HFF-Myc (cell line): ENCODE results near the gene APOA5.

Source experiments
- DNase-seq: peaks from one replicate; pipeline ENCODE4 v3.0.0-alpha.2; 2011; ENCODE audit warnings: low read depth; ENCODE audit errors: extremely low read depth
- H3K4me3 ChIP-seq: replicated peaks from 2 replicates; pipeline ENCODE4 v1.5.1; 2011; ENCODE audit warnings: low read depth, mild to moderate bottlenecking, control low read depth, low read length
- TF ChIP-seq, protein P1 (sequence below): IDR thresholded peaks from 2 replicates; pipeline ENCODE4 v1.5.1; 2012; ENCODE audit warnings: mild to moderate bottlenecking, low read depth, low read length, control low read depth; ENCODE audit errors: missing control alignments

APOA5 gene

DNA sequence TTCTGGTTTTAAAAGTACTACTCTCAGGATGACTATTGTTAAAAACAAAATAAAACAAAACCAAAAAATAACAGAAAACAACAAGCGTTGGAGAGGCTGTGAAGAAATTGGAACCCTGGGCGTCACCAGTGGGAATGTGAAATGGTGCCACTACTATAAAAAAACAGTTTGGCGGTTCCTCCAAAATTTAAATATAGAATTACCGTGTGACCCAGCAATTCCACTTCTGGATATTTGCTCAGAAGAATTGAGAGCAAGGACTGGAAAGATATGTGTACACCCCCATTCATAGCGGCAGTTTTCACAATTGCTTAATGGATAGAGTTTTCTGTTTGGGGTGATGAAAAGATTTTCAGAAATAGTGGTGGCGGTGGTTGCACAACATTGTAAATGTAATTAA, 22.8 kb upstream of the APOA5 start:
- H3K4me3 ChIP-seq: no peak overlapping the region
- TF ChIP-seq, protein P1, sequence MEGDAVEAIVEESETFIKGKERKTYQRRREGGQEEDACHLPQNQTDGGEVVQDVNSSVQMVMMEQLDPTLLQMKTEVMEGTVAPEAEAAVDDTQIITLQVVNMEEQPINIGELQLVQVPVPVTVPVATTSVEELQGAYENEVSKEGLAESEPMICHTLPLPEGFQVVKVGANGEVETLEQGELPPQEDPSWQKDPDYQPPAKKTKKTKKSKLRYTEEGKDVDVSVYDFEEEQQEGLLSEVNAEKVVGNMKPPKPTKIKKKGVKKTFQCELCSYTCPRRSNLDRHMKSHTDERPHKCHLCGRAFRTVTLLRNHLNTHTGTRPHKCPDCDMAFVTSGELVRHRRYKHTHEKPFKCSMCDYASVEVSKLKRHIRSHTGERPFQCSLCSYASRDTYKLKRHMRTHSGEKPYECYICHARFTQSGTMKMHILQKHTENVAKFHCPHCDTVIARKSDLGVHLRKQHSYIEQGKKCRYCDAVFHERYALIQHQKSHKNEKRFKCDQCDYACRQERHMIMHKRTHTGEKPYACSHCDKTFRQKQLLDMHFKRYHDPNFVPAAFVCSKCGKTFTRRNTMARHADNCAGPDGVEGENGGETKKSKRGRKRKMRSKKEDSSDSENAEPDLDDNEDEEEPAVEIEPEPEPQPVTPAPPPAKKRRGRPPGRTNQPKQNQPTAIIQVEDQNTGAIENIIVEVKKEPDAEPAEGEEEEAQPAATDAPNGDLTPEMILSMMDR: no peak
- no peak for DNase-seq

DNA sequence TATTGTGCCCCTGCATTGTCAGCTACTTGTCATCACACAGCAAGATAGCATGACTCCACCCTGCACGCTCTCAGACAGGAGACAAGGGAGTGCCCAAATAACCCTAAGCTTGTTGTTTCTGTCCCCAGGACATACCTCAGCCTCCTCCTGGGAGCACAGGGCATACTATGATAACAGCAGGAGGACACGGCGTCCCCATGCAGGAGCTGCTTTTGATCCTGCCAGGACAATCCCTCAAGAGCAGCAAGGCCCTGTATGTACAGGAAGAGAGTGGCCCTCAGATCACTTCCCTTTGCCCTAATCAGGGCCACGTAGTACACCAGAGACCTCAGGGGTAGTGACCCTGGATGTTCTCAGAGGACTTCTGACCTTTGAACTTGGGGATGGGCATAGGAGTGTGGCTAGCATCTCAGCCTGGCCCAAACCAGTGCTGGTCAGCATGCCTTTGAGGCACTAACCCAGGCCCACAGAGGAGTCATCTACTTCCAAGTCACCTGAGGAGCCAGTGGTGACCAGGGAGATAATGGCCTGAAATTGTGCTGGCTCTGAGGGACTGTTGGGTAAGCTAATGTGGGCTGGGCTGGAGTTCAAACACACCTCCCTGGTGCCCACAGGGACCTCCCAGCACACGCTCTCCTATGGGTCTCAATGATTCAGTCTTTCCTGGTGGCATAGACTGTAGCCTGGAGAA, 22.2 kb upstream of the APOA5 start:
- no peak overlapping the region for H3K4me3 ChIP-seq
- TF ChIP-seq, protein P1: no peak
- DNase-seq: no peak

DNA sequence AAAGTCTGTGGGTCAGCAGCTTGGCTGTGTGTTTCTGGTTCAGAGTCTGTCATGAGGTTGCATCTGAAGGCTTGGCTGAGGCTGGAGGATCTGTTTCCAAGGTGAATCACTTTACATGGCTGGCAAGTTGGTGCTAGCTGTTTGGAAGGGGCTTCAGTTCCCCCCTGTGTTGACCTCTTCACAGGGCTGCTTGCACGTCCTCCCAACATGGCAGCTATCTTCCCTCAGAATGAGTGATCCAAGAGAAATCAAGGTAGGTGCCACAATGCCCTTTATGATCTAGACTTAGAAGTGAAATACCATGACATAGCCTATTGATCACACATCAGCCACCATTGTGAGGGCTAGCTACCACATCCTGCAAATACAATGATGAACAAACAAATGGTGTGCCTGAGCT, 21.5 kb upstream of the APOA5 start:
- no peak for DNase-seq
- TF ChIP-seq, protein P1: no peak
- no peak overlapping the region for H3K4me3 ChIP-seq

DNA sequence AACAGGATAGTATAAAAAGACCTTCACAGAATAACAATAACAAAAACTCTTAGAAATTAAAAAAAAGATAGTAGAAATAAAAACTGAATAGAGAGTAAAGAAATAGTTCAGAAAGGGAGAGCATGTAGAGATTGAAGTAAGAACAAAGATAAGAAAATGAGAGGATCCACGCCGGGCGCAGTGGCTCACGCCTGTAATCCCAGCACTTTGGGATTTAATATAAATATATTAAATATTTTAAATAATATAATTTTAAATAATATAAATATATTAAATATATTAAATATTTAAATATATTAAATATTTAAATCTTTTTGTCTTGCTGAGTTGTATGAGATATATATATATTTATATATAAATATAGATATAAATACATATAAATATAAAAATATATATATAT, 20.4 kb upstream of the APOA5 start:
- no peak for DNase-seq
- no peak overlapping the region for H3K4me3 ChIP-seq
- TF ChIP-seq, protein P1: no peak

DNA sequence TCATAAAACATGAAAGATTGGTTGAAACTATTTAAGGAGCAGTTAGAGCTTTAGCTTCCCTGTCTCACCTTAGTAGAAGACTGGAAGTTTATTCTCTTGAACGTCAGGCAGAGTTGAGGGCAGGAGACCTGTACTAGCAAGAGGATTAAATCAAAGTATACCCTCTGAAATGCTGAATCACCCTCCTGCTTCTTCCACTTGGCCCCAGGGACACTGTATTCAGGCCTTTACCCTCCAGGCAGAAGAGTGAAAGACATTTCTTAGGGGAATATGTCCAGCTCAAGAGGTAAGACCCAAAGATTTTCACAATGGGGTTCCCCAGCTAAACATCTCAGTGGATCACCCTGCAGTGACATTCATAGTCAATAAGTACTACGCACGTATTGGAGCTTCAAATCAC, 19.5 kb upstream of the APOA5 start:
- TF ChIP-seq, protein P1: no peak
- no peak for DNase-seq
- H3K4me3 ChIP-seq: no peak overlapping the region

DNA sequence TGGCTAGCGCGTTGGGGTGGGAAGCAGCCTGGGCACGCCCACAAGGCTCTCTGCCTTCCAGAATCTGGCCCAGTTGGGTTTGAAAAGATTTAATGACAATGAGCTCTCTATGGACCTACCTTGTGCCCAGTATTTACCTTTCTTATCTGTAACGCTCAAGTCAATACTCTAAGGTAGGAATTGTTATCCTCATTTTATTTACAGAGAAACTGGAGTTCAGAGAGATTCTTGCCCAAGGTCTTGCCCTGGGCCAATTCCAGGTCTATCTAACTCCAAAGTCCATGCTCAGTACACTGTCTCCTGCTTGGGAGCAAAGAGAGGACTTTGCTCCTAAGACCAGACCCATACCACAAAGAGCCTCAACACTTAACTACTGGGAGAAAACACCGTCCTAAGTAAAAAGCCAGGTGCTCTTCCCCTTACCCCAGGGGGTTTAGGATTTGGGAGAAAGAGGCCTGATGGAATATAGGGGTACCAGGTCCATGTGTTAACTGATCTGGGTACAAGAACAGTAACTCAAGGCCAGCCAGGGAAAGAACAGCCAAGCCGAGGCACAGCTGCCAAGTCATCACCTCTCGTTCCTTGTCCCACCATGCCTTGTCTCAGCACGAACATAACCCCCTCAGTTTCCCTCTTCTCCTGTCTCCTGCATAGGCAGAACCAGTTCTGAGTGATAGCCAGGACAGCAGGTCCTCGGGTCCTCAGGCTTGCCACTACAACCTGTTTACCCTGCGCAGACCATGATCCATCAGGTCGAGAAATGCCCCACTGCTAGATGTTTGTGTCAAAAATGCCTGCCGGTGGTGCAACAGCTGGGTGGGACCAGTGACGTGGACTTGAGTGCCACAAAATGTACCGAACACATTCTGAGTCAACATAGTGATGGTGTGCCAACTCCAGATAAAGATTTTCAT, 16.8 kb upstream of the APOA5 start:
- H3K4me3 ChIP-seq: no peak overlapping the region
- TF ChIP-seq, protein P1: no peak
- no peak for DNase-seq
